Tibial nerve (tissue), 4 donors: ENCODE measurements around the gene FERMT2.

Source experiments
- CTCF ChIP-seq, 5 experiments: fragments of 200-600 bp in 3 of 5; fragments of 450-650 bp in 2 of 5; sonication (generic) in 3 of 5; IDR thresholded peaks; one replicate each; pipeline ENCODE4 v1.5.1; 2016 to 2019; ENCODE audit warnings: antibody characterized with exemption in 5 of 5, mild to moderate bottlenecking in 3 of 5, moderate library complexity in 2 of 5
- EP300 ChIP-seq, 2 donors: sonication (generic); formaldehyde crosslinking; IDR thresholded peaks; one replicate each; pipeline ENCODE4 v1.6.1; 2017; ENCODE audit warnings: antibody characterized with exemption in 2 of 2, mild to moderate bottlenecking in 1 of 2
- POLR2A ChIP-seq, 2 donors: fragments of 450-650 bp; IDR thresholded peaks; one replicate each; pipeline ENCODE4 v1.6.1; 2017; ENCODE audit warnings: antibody characterized with exemption in 2 of 2, mild to moderate bottlenecking in 2 of 2, moderate library complexity in 2 of 2

GRCh38 chr14:52948836-52949235 lies 2.0 kb downstream of the FERMT2 start:
- TF ChIP-seq CTCF (IDR thresholded peaks at IDR 0.05) (no peak), POLR2A (IDR thresholded peaks at IDR 0.05) (no peak), EP300 (IDR thresholded peaks at IDR 0.05) (no peak)
